GM21423 (cell line): ENCODE measurements around the gene ITIH4.
"Not testable (repeated sequence)": the region's sequence is repeated elsewhere in the genome, so short reads cannot be mapped to it uniquely, and the experiment has no call there.

Experiments
- ATAC-seq: cut with Tn5 transposase; IDR thresholded peaks from one replicate; pipeline ENCODE4 v1.9.1; 2021; ENCODE audit warnings: mild to moderate bottlenecking, moderate library complexity; ENCODE audit not compliant: unreplicated experiment

ITIH4 gene

GRCh38 chr3:52787246-52787645 is 43.2 kb downstream of the ITIH4 start:
- no peak for ATAC-seq

- ATAC-seq = no peak
Observed at GRCh38 chr3:52786330-52787215, 43.9 kb downstream of the ITIH4 start.

GRCh38 chr3:52784931-52785590 is 45.4 kb downstream of the ITIH4 start:
- ATAC-seq = no peak

GRCh38 chr3:52784021-52784621 is 46.4 kb downstream of the ITIH4 start:
- no peak for ATAC-seq

GRCh38 chr3:52783211-52783555 is 47.3 kb downstream of the ITIH4 start:
- no peak for ATAC-seq

GRCh38 chr3:52782412-52783210 is 47.9 kb downstream of the ITIH4 start:
- no peak for ATAC-seq

GRCh38 chr3:52781741-52782140 is 48.7 kb downstream of the ITIH4 start:
- ATAC-seq = no peak

- ATAC-seq = no peak
Observed at GRCh38 chr3:52779837-52780585, 50.5 kb downstream of the ITIH4 start.

- peak; percentile 67 for ATAC-seq
Observed at GRCh38 chr3:52779011-52779836, 51.2 kb downstream of the ITIH4 start.

GRCh38 chr3:52777959-52778805 is 52.3 kb downstream of the ITIH4 start:
- no peak for ATAC-seq

GRCh38 chr3:52777127-52777958 is 53.1 kb downstream of the ITIH4 start, which contains the start of gene ITIH1:
Gene ITIH1, plus strand, starts transcription at chr3:52777599. Its CDS starts 17 bp downstream, at chr3:52777616.
- ATAC-seq = no peak

- ATAC-seq = not testable (repeated sequence)
Observed at GRCh38 chr3:52776486-52776885, 54.0 kb downstream of the ITIH4 start.

GRCh38 chr3:52775877-52776276 is 54.6 kb downstream of the ITIH4 start:
- ATAC-seq = no peak

- ATAC-seq = no peak
Observed at GRCh38 chr3:52774901-52775864, 55.3 kb downstream of the ITIH4 start.

- no peak for ATAC-seq
Observed at GRCh38 chr3:52774066-52774713, 56.3 kb downstream of the ITIH4 start.
